SH-SY5Y (cell line): ENCODE measurements around the gene CCDC47.

Experiments
- GATA2 ChIP-seq: IDR thresholded peaks from 2 replicates; pipeline ENCODE4 v1.6.1; 2011; ENCODE audit warnings: mild to moderate bottlenecking, low read depth, low read length
- GATA3 ChIP-seq: IDR thresholded peaks from 2 replicates; pipeline ENCODE4 v1.6.1; 2011; ENCODE audit warnings: low read depth, mild to moderate bottlenecking, low read length, moderate library complexity

- TF ChIP-seq GATA2: no peak
- no peak for TF ChIP-seq GATA3
Measured at GRCh38 chr17:63718988-63719387, 54.4 kb downstream of the CCDC47 start.
